Right lobe of liver (tissue), 6 donors: ENCODE measurements around the gene PRSS1. TPM values are rescaled to one million over a fixed set of nuclear protein-coding genes. Genes with fewer than 3 reads are reported as not detected.
"Not testable (repeated sequence)": the region's sequence is repeated elsewhere in the genome, so short reads cannot be mapped to it uniquely, and the experiment has no call there.

Source experiments
- ATAC-seq, 4 donors: fragments of 200-7000 bp; cut with Tn5 transposase; one replicate each; pipeline ENCODE4 v1.9.1; 2020; ENCODE audit warnings: mild to moderate bottlenecking in 4 of 4, moderate library complexity in 4 of 4
- DNase-seq, 3 donors: peaks; one replicate each; pipeline ENCODE4 v3.0.0-alpha.2; 2020
- H3K27ac ChIP-seq, 3 donors: fragments of 200-600 bp; one replicate each; pipeline ENCODE4 v1.8.0; 2022
- H3K27me3 ChIP-seq, 2 donors: fragments of 200-600 bp; one replicate each; pipeline ENCODE4 v1.8.0; 2022
- H3K36me3 ChIP-seq, 4 donors: fragments of 200-600 bp; sonication (generic) in 1 of 4; one replicate each; pipeline versions ENCODE4 v1.5.1 to v1.8.0; 2017 to 2022; ENCODE audit warnings: control low read depth in 1 of 4
- H3K4me1 ChIP-seq, 4 donors: fragments of 200-600 bp; sonication (generic) in 1 of 4; one replicate each; pipeline versions ENCODE4 v1.5.1 to v1.8.0; 2017 to 2022; ENCODE audit warnings: control low read depth in 1 of 4
- H3K4me3 ChIP-seq, 3 donors: fragments of 200-600 bp; one replicate each; pipeline ENCODE4 v1.8.0; 2022
- H3K9me3 ChIP-seq, 4 donors: fragments of 200-600 bp; sonication (generic) in 1 of 4; one replicate each; pipeline versions ENCODE4 v1.5.1 to v1.8.0; 2017 to 2022; ENCODE audit warnings: control low read depth in 1 of 4
- POLR2A ChIP-seq: fragments of 450-650 bp; IDR thresholded peaks from one replicate; pipeline ENCODE4 v1.6.1; 2017; ENCODE audit warnings: antibody characterized with exemption, mild to moderate bottlenecking
- WGBS: methylation state at CpG from one replicate; pipeline ENCODE4 v1.1.6; 2018; ENCODE audit warnings: low coverage, low lambda C conversion rate; ENCODE audit not compliant: insufficient coverage; ENCODE audit errors: missing lambda C conversion rate; 5-methylcytosine and 5-hydroxymethylcytosine counted together
- intact Hi-C, 2 donors: fragments of 100-400 bp; cut with DNase I; formaldehyde crosslinking; loops; one replicate each; pipeline versions ENCODE4 v1.11.2 to v1.14.1; 2022
- total RNA-seq, 6 experiments: library from RNA; depleted of rRNA in 2 of 6; stranded (reverse); fragments of >200 nt in 2 of 6; fragmentation: NEBNext Ultra II Directional in 3 of 6; extraction: Animal tissue kit (Norgen Biotek cat#: 25700) in 3 of 6; gene quantifications; one replicate each; pipeline versions ENCODE4 v1.1.0 to v1.2.4, GENCODE V29; 2016 to 2023
- TF ChIP-seq, protein P1 (sequence below), 4 donors: fragments of 200-600 bp in 3 of 4; fragments of 450-650 bp in 1 of 4; IDR thresholded peaks; one replicate each; pipeline versions ENCODE4 v1.5.1 to v1.8.0; 2016 to 2022; ENCODE audit warnings: antibody characterized with exemption in 4 of 4, mild to moderate bottlenecking in 2 of 4
- donor health status: DM: no; HTN: yes; CAD: no.
- donor health status: DM: no; HTN: no; CAD: no.
- donor health status: DM: no; HTN: no; CAD: no.
- donor health status: DM: no; HTN: yes; CAD: no.
- donor health status: DM: no; HTN: yes; CAD: no.

PRSS1 gene
- total RNA-seq, 6 experiments from 2014 or later, result not detected

DNA sequence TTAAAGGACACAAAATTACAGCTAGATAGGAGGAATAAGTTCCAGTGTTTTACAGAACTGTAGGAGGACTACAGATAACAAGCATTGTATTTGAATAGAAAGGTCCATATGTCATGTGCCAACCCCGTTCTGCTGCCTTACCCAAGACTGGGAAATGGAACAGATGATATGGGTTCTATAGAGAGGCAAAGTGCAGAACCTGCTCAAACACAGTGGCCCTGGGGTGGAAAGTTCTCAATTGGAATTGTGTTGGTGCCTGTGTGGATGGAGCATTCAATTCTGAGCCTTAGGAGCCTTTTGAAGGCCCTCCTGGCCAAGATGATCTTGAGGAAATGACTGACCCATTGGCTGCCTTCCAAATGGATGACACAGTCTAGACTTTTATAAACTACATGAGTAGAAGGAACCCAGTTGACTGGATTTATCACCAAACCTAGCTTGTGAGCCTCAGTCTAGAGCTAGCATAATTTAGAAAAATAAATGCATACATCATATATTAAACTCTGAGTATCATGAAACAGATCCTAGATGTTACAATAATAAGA, 4.1 kb upstream of the PRSS1 start:
- DNase-seq (no peak), ATAC-seq (peak in 1 of 4 donors; percentile 25)
- intact Hi-C loops, result no loop called here
- no peaks in the 10 kb centered on the region for H3K36me3 ChIP-seq
- H3K4me3 ChIP-seq, result no peak overlapping the region
- no peak overlapping the region for H3K27ac ChIP-seq
- H3K4me1 ChIP-seq, result no peaks in the 10 kb centered on the region
- 17% methylated on average over 1 of the region's 1 CpG for WGBS
- no peak for TF ChIP-seq POLR2A
- TF ChIP-seq, protein P1, sequence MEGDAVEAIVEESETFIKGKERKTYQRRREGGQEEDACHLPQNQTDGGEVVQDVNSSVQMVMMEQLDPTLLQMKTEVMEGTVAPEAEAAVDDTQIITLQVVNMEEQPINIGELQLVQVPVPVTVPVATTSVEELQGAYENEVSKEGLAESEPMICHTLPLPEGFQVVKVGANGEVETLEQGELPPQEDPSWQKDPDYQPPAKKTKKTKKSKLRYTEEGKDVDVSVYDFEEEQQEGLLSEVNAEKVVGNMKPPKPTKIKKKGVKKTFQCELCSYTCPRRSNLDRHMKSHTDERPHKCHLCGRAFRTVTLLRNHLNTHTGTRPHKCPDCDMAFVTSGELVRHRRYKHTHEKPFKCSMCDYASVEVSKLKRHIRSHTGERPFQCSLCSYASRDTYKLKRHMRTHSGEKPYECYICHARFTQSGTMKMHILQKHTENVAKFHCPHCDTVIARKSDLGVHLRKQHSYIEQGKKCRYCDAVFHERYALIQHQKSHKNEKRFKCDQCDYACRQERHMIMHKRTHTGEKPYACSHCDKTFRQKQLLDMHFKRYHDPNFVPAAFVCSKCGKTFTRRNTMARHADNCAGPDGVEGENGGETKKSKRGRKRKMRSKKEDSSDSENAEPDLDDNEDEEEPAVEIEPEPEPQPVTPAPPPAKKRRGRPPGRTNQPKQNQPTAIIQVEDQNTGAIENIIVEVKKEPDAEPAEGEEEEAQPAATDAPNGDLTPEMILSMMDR (IDR thresholded peaks at IDR 0.05), result no peak
- no peaks in the 10 kb centered on the region for H3K9me3 ChIP-seq
- H3K27me3 ChIP-seq, result no peaks in the 10 kb centered on the region

DNA sequence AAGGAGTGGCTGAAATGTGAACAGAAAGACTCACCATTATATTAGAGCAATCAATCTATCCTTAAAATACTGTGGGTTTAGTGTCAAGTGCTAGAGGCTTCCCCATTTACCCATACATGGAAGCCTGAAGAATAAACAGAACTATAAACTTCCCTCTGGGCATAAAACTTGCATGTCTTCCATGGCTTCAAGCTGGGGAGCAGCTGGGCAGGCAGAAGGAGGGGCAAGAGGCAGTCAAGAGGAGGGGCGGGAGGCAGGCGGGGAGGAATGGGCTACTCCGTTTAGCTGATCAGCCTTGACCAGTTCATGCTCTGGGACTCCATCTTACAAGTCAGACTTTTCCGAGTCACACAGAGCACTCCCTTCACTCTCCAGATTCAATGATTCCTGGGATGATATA, 3.5 kb upstream of the PRSS1 start:
- Histone ChIP-seq H3K27ac (no peak overlapping the region), H3K4me1 (no peaks in the 10 kb centered on the region), H3K27me3 (no peaks in the 10 kb centered on the region), H3K36me3 (no peaks in the 10 kb centered on the region), H3K9me3 (no peaks in the 10 kb centered on the region), H3K4me3 (no peak overlapping the region)
- 43% methylated on average over 1 of the region's 4 CpGs for WGBS
- DNase-seq, result no peak
- ATAC-seq, result peak in 2 of 4 donors; percentile 14 to 49
- intact Hi-C loops, result no loop called here
- TF ChIP-seq, protein P1 (IDR thresholded peaks at IDR 0.05), result no peak
- no peak for TF ChIP-seq POLR2A

DNA sequence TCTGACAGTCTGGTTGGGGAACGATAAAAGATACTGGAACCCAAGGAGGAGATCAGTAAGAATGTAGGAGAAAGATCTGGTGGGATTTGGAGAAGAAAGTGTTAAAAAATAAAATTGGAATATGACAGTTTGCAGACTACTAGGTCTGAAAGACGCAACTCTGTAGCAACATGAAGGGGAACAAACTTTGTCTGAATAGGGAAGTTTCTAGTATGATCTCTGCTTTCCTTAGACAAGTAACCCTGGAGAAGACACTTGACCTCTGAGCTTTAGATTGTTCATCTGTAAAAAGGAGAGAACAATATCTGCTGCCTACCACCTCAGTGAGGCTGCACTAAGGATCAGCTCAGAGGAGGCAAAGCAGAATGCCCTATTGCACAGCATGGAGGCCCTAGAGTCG, 3.0 kb upstream of the PRSS1 start:
- intact Hi-C loops, result no loop called here
- peak in 3 of 4 donors; percentile 32 to 69 (median 44) for ATAC-seq
- Histone ChIP-seq H3K4me1 (no peaks in the 10 kb centered on the region), H3K4me3 (no peak overlapping the region), H3K27me3 (no peaks in the 10 kb centered on the region), H3K9me3 (no peaks in the 10 kb centered on the region), H3K36me3 (no peaks in the 10 kb centered on the region), H3K27ac (no peak overlapping the region)
- DNase-seq, result no peak
- no peak for TF ChIP-seq POLR2A
- TF ChIP-seq, protein P1 (IDR thresholded peaks at IDR 0.05), result no peak
- 54% methylated on average over 3 of the region's 3 CpGs for WGBS

DNA sequence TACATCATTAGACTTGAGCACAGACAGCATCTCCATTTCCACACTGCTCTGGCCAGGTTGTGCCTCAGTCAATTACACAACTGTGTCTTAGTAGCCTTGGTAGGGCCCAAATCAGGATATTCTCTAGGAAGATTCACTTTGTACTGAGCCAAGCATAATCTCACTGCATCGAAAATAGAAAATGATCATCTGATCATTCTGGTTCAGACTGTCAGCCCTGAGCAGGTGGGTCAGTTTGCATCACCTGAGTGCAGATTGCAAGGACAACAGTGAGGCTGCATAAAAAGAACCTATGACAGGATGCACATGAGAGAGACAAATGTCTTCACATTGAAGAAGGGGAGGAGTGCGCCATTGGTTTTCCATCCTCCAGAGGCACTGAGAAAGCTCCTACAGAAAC, 862 bp upstream of the PRSS1 start:
- H3K4me3 ChIP-seq, H3K4me1 ChIP-seq, H3K36me3 ChIP-seq, H3K27ac ChIP-seq, intact Hi-C loops, H3K9me3 ChIP-seq, ATAC-seq, DNase-seq, H3K27me3 ChIP-seq: not testable (repeated sequence)
- WGBS, result 88% methylated on average over 2 of the region's 2 CpGs

DNA sequence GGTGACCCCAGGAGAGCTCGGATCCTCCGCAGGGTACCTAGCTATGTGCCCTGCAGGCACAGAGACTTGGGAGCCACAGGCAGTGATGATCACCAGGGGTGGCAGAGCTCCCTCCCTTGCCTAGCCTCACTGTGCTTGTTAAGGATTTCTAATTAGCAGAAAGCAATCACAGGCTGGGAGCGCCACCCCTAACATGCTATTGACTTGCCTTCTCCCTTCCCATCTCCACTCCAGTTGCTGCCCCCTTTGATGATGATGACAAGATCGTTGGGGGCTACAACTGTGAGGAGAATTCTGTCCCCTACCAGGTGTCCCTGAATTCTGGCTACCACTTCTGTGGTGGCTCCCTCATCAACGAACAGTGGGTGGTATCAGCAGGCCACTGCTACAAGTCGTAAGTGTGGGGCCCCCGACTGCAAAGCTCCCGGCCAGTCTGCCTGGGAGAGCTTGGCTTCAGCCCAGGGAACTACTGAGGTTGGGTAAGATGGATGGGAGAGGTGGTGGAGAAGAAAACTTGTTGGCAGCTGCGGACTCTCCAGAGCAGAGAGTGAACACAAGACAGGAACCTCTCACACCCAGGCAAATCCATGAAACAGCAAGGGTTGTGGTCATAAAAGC, 1.2 kb downstream of the PRSS1 start:
- H3K27ac ChIP-seq, result no peak overlapping the region
- ATAC-seq (no peak), DNase-seq (no peak)
- 50% methylated on average over 6 of the region's 9 CpGs for WGBS
- intact Hi-C loops, result no loop called here
- H3K27me3 ChIP-seq, result no peaks in the 10 kb centered on the region
- H3K9me3 ChIP-seq, result no peaks in the 10 kb centered on the region
- TF ChIP-seq, protein P1 (IDR thresholded peaks at IDR 0.05), result no peak
- no peak for TF ChIP-seq POLR2A
- H3K4me3 ChIP-seq, result no peak overlapping the region
- H3K36me3 ChIP-seq, result no peaks in the 10 kb centered on the region
- no peaks in the 10 kb centered on the region for H3K4me1 ChIP-seq

DNA sequence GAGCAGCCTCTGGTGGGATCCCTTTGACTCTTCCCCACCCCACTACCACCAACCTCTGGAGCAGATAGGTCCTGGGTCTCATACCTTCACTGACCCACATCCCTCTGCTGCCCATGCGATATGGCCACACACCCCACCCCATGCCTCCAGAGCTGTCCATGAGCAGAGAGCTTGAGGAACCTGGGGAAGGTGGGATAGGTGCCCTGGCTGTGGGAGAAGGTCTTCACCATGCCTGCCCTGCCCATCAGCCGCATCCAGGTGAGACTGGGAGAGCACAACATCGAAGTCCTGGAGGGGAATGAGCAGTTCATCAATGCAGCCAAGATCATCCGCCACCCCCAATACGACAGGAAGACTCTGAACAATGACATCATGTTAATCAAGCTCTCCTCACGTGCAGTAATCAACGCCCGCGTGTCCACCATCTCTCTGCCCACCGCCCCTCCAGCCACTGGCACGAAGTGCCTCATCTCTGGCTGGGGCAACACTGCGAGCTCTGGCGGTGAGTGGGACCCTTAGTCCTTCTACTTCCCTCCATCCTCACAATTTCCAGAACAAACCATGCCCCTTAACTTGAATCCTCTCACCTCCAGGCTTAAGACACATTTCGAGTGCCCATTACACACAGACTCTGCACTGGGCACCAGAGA, 2.4 kb downstream of the PRSS1 start:
- DNase-seq, H3K36me3 ChIP-seq, H3K4me1 ChIP-seq, H3K9me3 ChIP-seq, H3K27me3 ChIP-seq, H3K27ac ChIP-seq, H3K4me3 ChIP-seq, intact Hi-C loops: not testable (repeated sequence)
- ATAC-seq, result peak in 1 of 4 donors; percentile 10
- WGBS, result 68% methylated on average over 5 of the region's 14 CpGs
